ENCODE measurements around the gene PHLDB1. TPM values are rescaled to one million over a fixed set of nuclear protein-coding genes. Genes with fewer than 3 reads are reported as not detected.

The PHLDB1 gene
- total RNA-seq, 4 donors from 2014 or later, result 92.6 to 276 (median 161) TPM

DNA sequence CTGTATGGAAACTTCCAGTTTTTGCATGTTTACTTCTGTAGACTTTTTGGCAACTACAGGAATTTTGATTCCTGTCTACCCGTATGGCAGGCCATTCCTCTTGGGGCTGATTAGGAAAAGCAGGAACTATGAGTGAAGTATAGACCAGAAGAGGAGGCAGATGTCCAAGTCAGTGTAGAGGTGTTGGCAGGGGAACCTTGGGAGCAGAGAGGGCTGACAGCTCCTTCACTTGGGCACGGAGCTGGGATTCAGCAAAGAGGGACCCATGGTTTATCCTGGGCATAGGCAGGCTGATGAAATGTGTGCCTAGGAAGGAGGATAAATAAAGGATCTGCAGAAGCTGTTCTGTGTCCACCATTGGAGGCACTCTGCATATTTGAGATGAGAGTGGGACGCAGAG is 39.0 kb downstream of the PHLDB1 start:
- no peaks in the 10 kb centered on the region for H3K27me3 ChIP-seq
- TF ChIP-seq POLR2AphosphoS5 (IDR thresholded peaks at IDR 0.05) (no peak), EP300 (IDR thresholded peaks at IDR 0.05; ENCODE audit: low read depth) (no peak), POLR2A (IDR thresholded peaks at IDR 0.05) (no peak), CTCF (IDR thresholded peaks at IDR 0.05) (no peak)
- no peak overlapping the region for H3K4me3 ChIP-seq
- no peaks in the 10 kb centered on the region for H3K9me3 ChIP-seq
- no peak for DNase-seq
- 73 to 75% methylated on average over 3 of the region's 3 CpGs for WGBS, 2 donors (ENCODE audit: low coverage in 1 of 2)
- H3K36me3 ChIP-seq, result peaks cover 0 to 55% (median 19%) of the 10 kb centered on the region in 4 donors
- peaks cover 3 to 9% (median 7%) of the 10 kb centered on the region in 4 donors for H3K4me1 ChIP-seq
- no peak overlapping the region for H3K27ac ChIP-seq
- intact Hi-C loops (cut with DNase I; ENCODE audit: low total_unique reads) (no loop called here), in situ Hi-C loops (cut with MboI; ENCODE audit: low pct_ligation_motif_present in 1 of 4, low pct_unique_long_range_greater_than_20kb in 1 of 4, low sequenced_read_pairs in 3 of 4) (no loop called here)

DNA sequence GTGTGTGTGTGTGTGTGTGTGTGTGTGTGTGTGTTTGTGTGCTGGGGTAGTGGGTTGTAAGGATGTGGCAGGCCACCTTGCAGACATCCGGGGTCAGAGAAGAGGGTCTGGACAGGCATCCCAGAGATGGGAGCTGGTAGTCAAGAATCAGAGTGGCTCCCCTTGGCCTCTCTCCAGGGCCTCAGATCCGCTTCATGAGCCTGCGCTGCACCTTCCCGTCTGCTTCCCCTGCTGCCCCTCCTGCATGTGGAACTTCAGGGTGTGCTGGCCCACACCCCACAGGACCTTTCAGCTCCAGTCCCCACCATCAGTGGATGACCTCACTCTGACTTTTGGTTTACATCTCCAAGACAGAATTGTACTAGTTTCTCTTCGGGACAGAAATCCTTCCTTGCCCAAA is 40.9 kb downstream of the PHLDB1 start:
- Histone ChIP-seq H3K4me3 (no peak overlapping the region), H3K4me1 (no peaks in the 10 kb centered on the region), H3K36me3 (peaks cover 0 to 50% (median 20%) of the 10 kb centered on the region in 4 donors), H3K27me3 (no peaks in the 10 kb centered on the region), H3K9me3 (no peaks in the 10 kb centered on the region), H3K27ac (no peak overlapping the region)
- WGBS, 2 donors (ENCODE audit: low coverage in 1 of 2), result 79% methylated on average over 5 of the region's 5 CpGs; no CpG with 5 or more reads in 1 of the 2 donors
- TF ChIP-seq POLR2A (IDR thresholded peaks at IDR 0.05), result no peak
- TF ChIP-seq EP300 (IDR thresholded peaks at IDR 0.05; ENCODE audit: low read depth), result no peak
- TF ChIP-seq CTCF (IDR thresholded peaks at IDR 0.05), result no peak
- no peak for TF ChIP-seq POLR2AphosphoS5 (IDR thresholded peaks at IDR 0.05)
- DNase-seq, result no peak
- in situ Hi-C loops (cut with MboI; ENCODE audit: low pct_ligation_motif_present in 1 of 4, low pct_unique_long_range_greater_than_20kb in 1 of 4, low sequenced_read_pairs in 3 of 4) (no loop called here), intact Hi-C loops (cut with DNase I; ENCODE audit: low total_unique reads) (no loop called here)

DNA sequence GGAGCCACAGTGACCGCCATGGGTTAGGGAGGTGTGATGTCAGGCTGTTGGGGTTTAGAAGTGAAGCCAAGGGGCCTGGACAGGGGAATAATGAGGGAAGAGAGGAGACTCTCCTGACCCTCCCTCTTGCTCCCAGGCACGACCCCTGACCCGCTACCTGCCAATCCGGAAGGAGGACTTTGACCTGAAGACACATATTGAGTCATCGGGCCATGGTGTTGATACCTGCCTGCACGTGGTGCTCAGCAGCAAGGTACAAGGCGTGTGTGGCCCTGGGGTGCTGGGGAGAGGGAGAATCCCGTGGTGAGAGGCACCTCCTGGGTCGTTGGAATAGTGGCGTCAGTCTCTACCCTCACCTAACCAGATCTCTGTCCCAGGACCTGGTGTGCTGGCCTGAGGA is 42.5 kb downstream of the PHLDB1 start:
- Histone ChIP-seq H3K4me1 (no peaks in the 10 kb centered on the region), H3K4me3 (no peak overlapping the region), H3K27me3 (no peaks in the 10 kb centered on the region), H3K36me3 (peaks cover 0 to 37% (median 15%) of the 10 kb centered on the region in 4 donors), H3K9me3 (no peaks in the 10 kb centered on the region), H3K27ac (no peak overlapping the region)
- TF ChIP-seq POLR2A (IDR thresholded peaks at IDR 0.05) (no peak), CTCF (IDR thresholded peaks at IDR 0.05) (no peak), POLR2AphosphoS5 (IDR thresholded peaks at IDR 0.05) (no peak), EP300 (IDR thresholded peaks at IDR 0.05; ENCODE audit: low read depth) (no peak)
- in situ Hi-C loops (cut with MboI; ENCODE audit: low pct_ligation_motif_present in 1 of 4, low pct_unique_long_range_greater_than_20kb in 1 of 4, low sequenced_read_pairs in 3 of 4), result no loop called here
- DNase-seq, result no peak
- intact Hi-C loops (cut with DNase I; ENCODE audit: low total_unique reads), result no loop called here
- WGBS, 2 donors (ENCODE audit: low coverage in 1 of 2), result 72% methylated on average over 10 of the region's 10 CpGs; no CpG with 5 or more reads in 1 of the 2 donors

- in situ Hi-C loops (cut with MboI; ENCODE audit: low pct_ligation_motif_present in 1 of 4, low pct_unique_long_range_greater_than_20kb in 1 of 4, low sequenced_read_pairs in 3 of 4), result no loop called here
- TF ChIP-seq CTCF (IDR thresholded peaks at IDR 0.05), result no peak
- TF ChIP-seq EP300 (IDR thresholded peaks at IDR 0.05; ENCODE audit: low read depth), result no peak
- TF ChIP-seq POLR2AphosphoS5 (IDR thresholded peaks at IDR 0.05), result no peak
- no peak for TF ChIP-seq POLR2A (IDR thresholded peaks at IDR 0.05)
- H3K36me3 ChIP-seq, result peaks cover 0 to 36% (median 14%) of the 10 kb centered on the region in 4 donors
Measured at GRCh38 chr11:118650366-118650765, 43.0 kb downstream of the PHLDB1 start.

More at GRCh38 chr11:118650366-118650765, 43.0 kb downstream of the PHLDB1 start:
- H3K27me3 ChIP-seq, result no peaks in the 10 kb centered on the region
- 93% methylated on average over 8 of the region's 8 CpGs; no CpG with 5 or more reads in 1 of the 2 donors for WGBS, 2 donors (ENCODE audit: low coverage in 1 of 2)
- intact Hi-C loops (cut with DNase I; ENCODE audit: low total_unique reads), result no loop called here
- no peak overlapping the region for H3K27ac ChIP-seq
- no peaks in the 10 kb centered on the region for H3K4me1 ChIP-seq
- no peak overlapping the region for H3K4me3 ChIP-seq
- no peak for DNase-seq
- H3K9me3 ChIP-seq, result no peaks in the 10 kb centered on the region

All from transverse colon (tissue), 4 donors.